ENCODE measurements around the gene SNX18. TPM values are rescaled to one million over a fixed set of nuclear protein-coding genes. Genes with fewer than 3 reads are reported as not detected.
A peak's percentile ranks its signal among the peaks of the same experiment; 100 is the strongest.

SNX18 gene
- polyA plus RNA-seq, 2 of the 4 experiments (the other 2 are of a cell fraction): 7.1 to 8.1 TPM

- no peak for TF ChIP-seq GATA3 (IDR thresholded peaks at IDR 0.05; ENCODE audit: borderline replicate concordance)
- ChIA-PET POLR2A (no interaction called here), CTCF (no interaction called here)
- Histone ChIP-seq H3K4me3 (no peak overlapping the region), H3K27ac (no peak overlapping the region), H3K9me3 (no peaks in the 10 kb centered on the region), H3K4me1 (no peaks in the 10 kb centered on the region), H3K4me2 (no peak overlapping the region)
- DNase-seq (ENCODE audit: low read depth in 1 of 2, low spot score in 1 of 2): no peak
- WGBS (ENCODE audit: missing lambda C conversion rate): 8% methylated on average over 2 of the region's 2 CpGs
- ATAC-seq: no peak
- no peak for FAIRE-seq
These were observed 40.9 kb upstream of the SNX18 start for GRCh38 chr5:54476682-54477081.

- FAIRE-seq: no peak
- Histone ChIP-seq H3K4me1 (no peaks in the 10 kb centered on the region), H3K9me3 (no peaks in the 10 kb centered on the region), H3K4me2 (no peak overlapping the region), H3K27ac (no peak overlapping the region), H3K4me3 (no peak overlapping the region)
- CTCF ChIA-PET: interaction anchor here (1.0 to 1.2 kb wide), 2 partner anchors 11 to 24 kb away, joined by 3 to 7 read pairs; no protein-coding TSS in a partner anchor
- POLR2A ChIA-PET: no interaction called here
- WGBS (ENCODE audit: missing lambda C conversion rate): 41% methylated on average over 1 of the region's 1 CpG
- peak; percentile 81 for TF ChIP-seq MAFK (IDR thresholded peaks at IDR 0.05; ENCODE audit: partially characterized antibody)
- TF ChIP-seq HOXA7 (CRISPR knock-in tag; IDR thresholded peaks at IDR 0.05): no peak
- no peak for TF ChIP-seq HES2 (IDR thresholded peaks at IDR 0.05)
- TF ChIP-seq SMC3 (IDR thresholded peaks at IDR 0.05): no peak
- no peak for TF ChIP-seq GATA3 (IDR thresholded peaks at IDR 0.05; ENCODE audit: borderline replicate concordance)
- no peak for DNase-seq (ENCODE audit: low read depth in 1 of 2, low spot score in 1 of 2)
- ATAC-seq: no peak
These were observed 39.5 kb upstream of the SNX18 start for GRCh38 chr5:54477941-54478478.

GRCh38 chr5:54480296-54480695, 37.3 kb upstream of the SNX18 start:
- Histone ChIP-seq H3K27ac (no peak overlapping the region), H3K4me2 (no peak overlapping the region), H3K4me1 (no peaks in the 10 kb centered on the region), H3K9me3 (no peaks in the 10 kb centered on the region), H3K4me3 (no peak overlapping the region)
- CTCF ChIA-PET: interaction anchor here (1.2 to 3.6 kb wide), 4 partner anchors 9 to 38 kb away, joined by 3 to 12 read pairs (median 8); partner anchors contain the start of gene SNX18
- POLR2A ChIA-PET: interaction anchor here (1.3 kb wide), 1 partner anchor 170 kb away, joined by 4 read pairs; the partner anchor contains the start of gene ARL15
- no peak for ATAC-seq
- no peak for DNase-seq (ENCODE audit: low read depth in 1 of 2, low spot score in 1 of 2)
- no peak for FAIRE-seq
- no peak for TF ChIP-seq REST (IDR thresholded peaks at IDR 0.05)
- TF ChIP-seq USF2 (IDR thresholded peaks at IDR 0.05): no peak
- no peak for TF ChIP-seq EP300 (IDR thresholded peaks at IDR 0.05)
- TF ChIP-seq RNF2 (IDR thresholded peaks at IDR 0.05; ENCODE audit: borderline replicate concordance, low read depth): no peak
- TF ChIP-seq FOSB (CRISPR knock-in tag; IDR thresholded peaks at IDR 0.05): no peak
- no peak for TF ChIP-seq CTCF (IDR thresholded peaks at IDR 0.05)
- TF ChIP-seq KDM5A (IDR thresholded peaks at IDR 0.05): no peak
- TF ChIP-seq ZSCAN20 (CRISPR knock-in tag; IDR thresholded peaks at IDR 0.05): no peak

All from A549 (cell line).